IPS-18c (cell line): ENCODE results near the gene DTNB.

ENCODE experiments used
- H3K4me3 ChIP-seq: 2 replicates; pipeline ENCODE4 v1.7.0; 2013; ENCODE audit warnings: low read depth, mild to moderate bottlenecking, low read length, moderate library complexity; ENCODE audit not compliant: insufficient read depth
- H3K9me3 ChIP-seq: one replicate; pipeline ENCODE4 v1.6.1; 2013; ENCODE audit warnings: mild to moderate bottlenecking, low read length, moderate library complexity; ENCODE audit not compliant: control insufficient read depth, insufficient read depth

DTNB gene

GRCh38 chr2:25512707-25513106, 160.7 kb downstream of the DTNB start:
- Histone ChIP-seq H3K9me3 (no peaks in the 10 kb centered on the region), H3K4me3 (no peak overlapping the region)

DNA sequence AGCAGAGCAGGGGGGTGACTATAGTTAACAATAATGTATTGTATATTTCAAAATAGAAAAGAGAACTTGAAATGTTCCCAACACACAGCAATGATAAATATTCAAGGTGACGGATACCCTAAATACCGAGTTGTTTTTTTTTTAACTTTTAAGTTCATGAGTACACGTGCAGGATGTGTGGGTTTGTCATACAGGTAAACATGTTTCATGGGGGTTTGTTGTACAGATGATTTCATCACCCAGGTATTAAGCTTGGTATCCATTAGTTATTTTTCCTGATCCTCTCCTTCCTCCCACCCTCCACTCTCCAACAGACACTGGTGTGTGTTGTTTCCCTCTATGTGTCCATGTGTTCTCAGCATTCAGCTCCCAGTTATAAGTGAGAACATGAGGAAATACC, 167.2 kb downstream of the DTNB start:
- H3K4me3 ChIP-seq = no peak overlapping the region

GRCh38 chr2:25505622-25506021, 167.8 kb downstream of the DTNB start:
- Histone ChIP-seq H3K9me3 (peaks cover 2% of the 10 kb centered on the region), H3K4me3 (no peak overlapping the region)

More for the DNA sequence above, 167.2 kb downstream of the DTNB start:
- H3K9me3 ChIP-seq = peaks cover 2% of the 10 kb centered on the region

GRCh38 chr2:25505182-25505581, 168.2 kb downstream of the DTNB start:
- H3K4me3 ChIP-seq = no peak overlapping the region
- H3K9me3 ChIP-seq = peaks cover 2% of the 10 kb centered on the region

GRCh38 chr2:25504266-25504665, 169.1 kb downstream of the DTNB start:
- Histone ChIP-seq H3K4me3 (no peak overlapping the region), H3K9me3 (peaks cover 2% of the 10 kb centered on the region)

- H3K9me3 ChIP-seq = no peaks in the 10 kb centered on the region
- no peak overlapping the region for H3K4me3 ChIP-seq
Measured at GRCh38 chr2:25499157-25499556, 174.2 kb downstream of the DTNB start.

- Histone ChIP-seq H3K4me3 (no peak overlapping the region), H3K9me3 (no peaks in the 10 kb centered on the region)
Measured at GRCh38 chr2:25497918-25498407, 175.4 kb downstream of the DTNB start.

- Histone ChIP-seq H3K4me3 (no peak overlapping the region), H3K9me3 (no peaks in the 10 kb centered on the region)
Measured at GRCh38 chr2:25497229-25497917, 176.0 kb downstream of the DTNB start.

DNA sequence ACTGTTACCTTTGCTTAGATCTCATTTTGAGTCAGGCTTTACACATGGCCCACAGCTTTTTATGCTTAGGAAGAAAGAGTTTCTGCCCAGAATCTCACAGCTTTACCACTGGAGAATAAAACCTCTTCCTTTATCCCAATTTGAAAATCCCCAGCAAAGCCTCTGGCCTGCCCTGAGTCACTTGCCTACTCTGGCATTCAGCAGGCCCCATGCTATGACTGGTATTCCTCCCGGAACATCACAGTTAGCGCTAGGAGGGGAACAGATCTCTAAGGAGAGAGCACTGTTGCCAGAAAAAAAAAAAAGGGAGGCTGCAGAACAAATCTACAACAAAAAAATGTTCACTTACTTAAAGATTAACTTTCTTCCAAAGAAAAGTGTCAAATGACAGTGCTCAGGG, 178.8 kb downstream of the DTNB start:
- Histone ChIP-seq H3K4me3 (no peak overlapping the region), H3K9me3 (no peaks in the 10 kb centered on the region)

- no peak overlapping the region for H3K4me3 ChIP-seq
- H3K9me3 ChIP-seq = no peaks in the 10 kb centered on the region
Measured at GRCh38 chr2:25493207-25493606, 180.2 kb downstream of the DTNB start.

DNA sequence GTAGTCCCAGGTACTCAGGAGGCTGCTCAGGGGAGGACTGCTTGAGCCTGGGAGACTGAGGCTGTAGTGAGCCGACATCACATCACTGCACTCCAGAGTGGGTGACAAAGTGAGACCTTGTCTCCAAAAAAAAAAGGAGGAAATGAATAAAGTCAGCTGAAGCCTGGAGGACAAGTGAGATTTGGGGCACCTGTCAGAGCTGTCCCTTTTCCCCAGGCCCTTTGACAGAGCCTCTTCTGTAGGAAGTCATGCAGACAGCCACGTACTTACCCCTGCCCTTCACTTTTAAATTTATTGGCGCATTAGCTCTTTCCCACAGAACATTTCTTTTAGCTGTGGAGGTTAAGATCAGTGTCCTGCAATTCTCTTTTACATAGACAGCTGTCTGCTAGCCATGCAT, 180.7 kb downstream of the DTNB start:
- Histone ChIP-seq H3K9me3 (no peaks in the 10 kb centered on the region), H3K4me3 (no peak overlapping the region)

GRCh38 chr2:25491966-25492532, 181.3 kb downstream of the DTNB start:
- Histone ChIP-seq H3K4me3 (no peak overlapping the region), H3K9me3 (no peaks in the 10 kb centered on the region)

DNA sequence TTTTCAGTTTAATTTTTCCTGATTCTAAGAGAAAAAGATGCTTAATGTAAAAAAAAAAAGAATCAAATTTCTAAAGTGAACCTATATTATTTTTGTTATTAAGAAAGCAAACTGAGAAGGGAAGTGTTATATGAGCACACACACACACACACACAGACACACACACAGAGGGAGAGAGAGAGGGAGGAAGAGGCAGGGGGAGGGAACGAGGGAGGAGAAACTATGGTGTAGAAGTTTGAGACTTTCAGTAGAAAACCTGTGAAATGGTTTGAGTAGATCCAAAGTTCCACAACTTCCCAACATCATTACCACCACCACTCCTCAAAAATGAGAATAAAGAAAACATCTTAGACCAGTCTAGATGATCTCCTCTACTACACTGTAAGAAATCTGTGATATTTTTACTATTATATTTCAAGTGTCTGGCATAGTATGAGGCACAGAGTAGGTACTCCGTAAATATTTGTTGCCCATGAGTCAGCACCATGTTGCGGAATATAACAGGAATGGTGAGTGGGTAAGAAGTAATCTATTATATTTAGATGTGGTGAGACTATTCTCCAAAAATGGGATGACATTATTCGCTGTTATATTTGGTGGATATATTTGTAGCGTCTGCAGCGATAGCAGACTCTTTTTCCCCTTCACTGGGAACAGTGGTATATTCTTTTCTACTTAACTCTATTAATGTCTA, 182.2 kb downstream of the DTNB start:
- H3K9me3 ChIP-seq = no peaks in the 10 kb centered on the region
- H3K4me3 ChIP-seq = no peak overlapping the region

GRCh38 chr2:25490217-25490616, 183.2 kb downstream of the DTNB start:
- no peaks in the 10 kb centered on the region for H3K9me3 ChIP-seq
- H3K4me3 ChIP-seq = no peak overlapping the region

GRCh38 chr2:25489631-25490030, 183.7 kb downstream of the DTNB start:
- no peak overlapping the region for H3K4me3 ChIP-seq
- no peaks in the 10 kb centered on the region for H3K9me3 ChIP-seq

- Histone ChIP-seq H3K4me3 (no peak overlapping the region), H3K9me3 (no peaks in the 10 kb centered on the region)
Measured at GRCh38 chr2:25483607-25484266, 189.6 kb downstream of the DTNB start.

- Histone ChIP-seq H3K4me3 (no peak overlapping the region), H3K9me3 (no peaks in the 10 kb centered on the region)
Measured at GRCh38 chr2:25482341-25482740, 191.0 kb downstream of the DTNB start.
